ENCODE results near the gene ZSCAN31.

Gene ZSCAN31

DNA sequence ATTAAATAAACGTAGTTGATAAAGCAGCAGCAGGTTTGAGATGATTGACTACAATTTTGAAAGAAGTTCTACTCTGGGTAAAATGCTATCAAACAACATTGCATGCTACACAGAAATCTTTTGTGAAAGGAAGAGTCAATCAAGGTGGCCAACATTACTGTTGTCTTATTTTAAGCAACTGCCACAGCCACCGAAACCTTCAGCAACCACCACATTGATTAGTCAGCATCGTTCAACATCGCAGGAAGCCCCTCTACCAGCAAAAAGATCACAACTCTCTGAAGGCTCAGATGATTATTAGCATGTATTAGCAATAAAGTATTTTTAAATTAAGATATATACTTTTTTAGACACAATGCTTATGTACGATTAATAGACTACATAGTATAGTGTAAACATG lies 40.6 kb downstream of the ZSCAN31 start:
- TF ChIP-seq, protein P1, sequence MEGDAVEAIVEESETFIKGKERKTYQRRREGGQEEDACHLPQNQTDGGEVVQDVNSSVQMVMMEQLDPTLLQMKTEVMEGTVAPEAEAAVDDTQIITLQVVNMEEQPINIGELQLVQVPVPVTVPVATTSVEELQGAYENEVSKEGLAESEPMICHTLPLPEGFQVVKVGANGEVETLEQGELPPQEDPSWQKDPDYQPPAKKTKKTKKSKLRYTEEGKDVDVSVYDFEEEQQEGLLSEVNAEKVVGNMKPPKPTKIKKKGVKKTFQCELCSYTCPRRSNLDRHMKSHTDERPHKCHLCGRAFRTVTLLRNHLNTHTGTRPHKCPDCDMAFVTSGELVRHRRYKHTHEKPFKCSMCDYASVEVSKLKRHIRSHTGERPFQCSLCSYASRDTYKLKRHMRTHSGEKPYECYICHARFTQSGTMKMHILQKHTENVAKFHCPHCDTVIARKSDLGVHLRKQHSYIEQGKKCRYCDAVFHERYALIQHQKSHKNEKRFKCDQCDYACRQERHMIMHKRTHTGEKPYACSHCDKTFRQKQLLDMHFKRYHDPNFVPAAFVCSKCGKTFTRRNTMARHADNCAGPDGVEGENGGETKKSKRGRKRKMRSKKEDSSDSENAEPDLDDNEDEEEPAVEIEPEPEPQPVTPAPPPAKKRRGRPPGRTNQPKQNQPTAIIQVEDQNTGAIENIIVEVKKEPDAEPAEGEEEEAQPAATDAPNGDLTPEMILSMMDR (IDR thresholded peaks at IDR 0.05) = no peak

DNA sequence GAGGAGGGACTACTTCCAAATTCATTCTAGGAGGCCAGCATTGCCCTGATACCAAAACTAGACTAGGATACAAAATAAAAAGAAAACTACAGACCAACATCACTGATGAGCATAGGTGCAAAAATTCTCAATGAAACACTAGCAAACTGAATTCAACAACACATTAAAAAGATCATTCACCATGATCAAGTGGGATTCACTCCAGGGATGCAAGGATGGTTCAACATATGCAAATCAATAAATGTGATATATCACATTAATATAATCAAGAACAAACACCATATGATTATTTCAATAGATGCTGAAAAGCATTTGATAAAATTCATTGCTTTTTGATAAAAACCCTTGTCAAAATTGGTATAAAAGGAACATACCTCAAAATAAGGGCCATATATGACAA lies 44.4 kb downstream of the ZSCAN31 start:
- TF ChIP-seq, protein P1 (IDR thresholded peaks at IDR 0.05) = no peak

DNA sequence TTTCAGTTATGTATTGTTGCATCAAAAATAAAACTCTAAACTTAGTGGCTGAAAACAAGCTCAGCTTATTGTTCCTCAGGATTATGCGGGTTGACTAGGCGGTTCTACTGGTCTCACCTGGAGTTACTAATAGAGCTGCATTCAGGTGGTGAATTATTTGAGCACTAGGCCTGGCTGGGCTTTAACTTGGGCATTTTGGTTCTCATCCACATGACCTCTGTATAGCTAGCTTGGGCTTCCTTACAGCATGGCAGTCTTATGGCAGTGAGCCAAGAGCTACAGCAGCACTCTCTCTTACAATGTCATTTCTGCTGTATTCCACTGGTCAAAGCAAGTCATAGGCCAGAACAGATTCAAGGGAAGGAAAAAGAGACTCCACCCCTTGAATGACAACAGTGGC lies 53.0 kb downstream of the ZSCAN31 start:
- TF ChIP-seq, protein P1 (IDR thresholded peaks at IDR 0.05) = no peak

DNA sequence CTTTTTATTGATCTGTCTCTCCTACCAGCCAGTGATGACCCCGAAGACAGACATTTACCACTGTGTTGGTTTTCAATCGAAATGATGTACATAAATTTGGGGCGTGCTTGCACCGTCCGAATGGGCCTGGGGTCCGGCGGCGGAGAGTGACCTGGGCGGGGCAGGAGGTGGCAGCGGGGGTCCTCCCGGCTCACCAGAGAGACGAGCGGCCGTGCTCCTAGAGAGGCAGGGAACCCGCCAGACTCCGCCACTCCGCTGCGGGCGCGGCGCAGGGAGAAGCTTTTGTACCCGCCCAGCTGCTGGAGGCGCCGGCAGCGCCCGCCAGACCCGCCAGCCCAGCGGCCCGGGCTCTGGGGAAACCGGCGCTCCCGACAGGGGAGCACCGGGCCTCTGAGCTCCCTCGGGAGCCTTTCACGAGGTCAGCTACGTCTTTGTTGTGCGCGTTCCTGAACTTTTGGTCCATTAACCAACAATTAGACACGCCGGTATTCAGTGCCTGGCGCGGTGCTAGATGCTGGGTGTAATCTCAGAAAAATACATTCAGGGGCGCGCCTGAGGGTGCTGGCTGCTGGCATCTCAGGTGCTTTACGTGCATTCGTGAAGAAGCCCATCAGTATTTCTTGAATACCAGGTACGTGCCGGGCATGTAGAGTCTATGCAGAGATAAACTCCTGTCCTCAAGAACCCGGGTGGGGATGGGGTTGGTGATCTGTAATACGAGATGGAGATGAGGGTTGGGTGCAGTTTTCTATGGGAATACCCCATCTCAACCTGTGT lies 54.5 kb downstream of the ZSCAN31 start, which contains the start of gene PGBD1:
PGBD1 (plus strand) TSS at position 285 of the 777 bp plus-strand sequence. CDS start 2,242 bp downstream, outside the sequence.
- TF ChIP-seq, protein P1 (IDR thresholded peaks at IDR 0.05) = no peak

DNA sequence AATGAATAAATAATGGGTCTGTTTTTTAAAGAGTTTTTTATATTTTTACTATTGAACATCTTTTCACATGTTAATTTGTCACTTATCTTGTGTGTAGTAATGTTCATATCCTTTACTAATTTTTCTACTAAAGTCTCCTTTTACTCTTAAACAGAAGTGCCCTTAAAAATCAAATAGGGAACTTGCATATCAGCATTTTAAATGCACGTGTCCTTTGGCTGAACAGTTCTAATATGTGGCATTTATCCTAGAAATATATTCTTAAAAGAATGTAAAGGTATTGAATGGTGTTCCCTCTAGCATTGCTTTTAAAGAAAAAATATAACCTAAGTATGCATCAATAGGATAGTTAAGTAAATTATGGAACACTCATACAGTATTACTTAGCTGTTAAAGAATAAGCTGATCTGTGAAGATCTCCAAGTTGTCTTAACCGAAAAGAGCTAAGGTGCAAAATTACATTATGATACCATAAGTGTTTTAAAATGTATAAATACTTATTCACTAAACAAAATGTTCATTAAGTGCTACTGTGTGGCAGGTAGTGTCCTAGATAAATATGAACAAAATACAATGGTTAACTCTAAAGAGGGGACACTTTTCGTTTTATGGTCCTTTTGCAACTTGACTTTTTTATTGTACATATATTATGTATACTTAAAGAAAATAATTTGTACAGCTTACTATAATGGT lies 55.2 kb downstream of the ZSCAN31 start:
- TF ChIP-seq, protein P1 (IDR thresholded peaks at IDR 0.05) = no peak

DNA sequence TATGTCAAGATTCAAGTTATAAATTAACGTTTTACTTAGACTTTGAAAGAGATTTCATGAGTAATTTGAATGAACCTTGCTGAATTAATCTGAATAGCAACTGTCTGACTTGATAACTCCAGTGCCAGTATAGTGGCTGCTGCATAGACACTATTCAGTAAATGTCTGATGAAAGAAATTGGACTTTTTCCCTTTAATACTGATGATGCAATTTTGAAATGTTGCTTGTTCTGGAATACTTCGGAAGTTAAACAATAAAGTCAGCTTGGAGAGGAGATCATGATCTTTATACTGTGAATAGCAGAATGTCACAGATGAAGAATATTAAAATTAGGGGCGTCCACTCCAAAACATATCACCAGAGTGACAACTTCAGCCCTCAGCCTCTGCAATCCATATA lies 58.2 kb downstream of the ZSCAN31 start:
- TF ChIP-seq, protein P1 (IDR thresholded peaks at IDR 0.05) = no peak

DNA sequence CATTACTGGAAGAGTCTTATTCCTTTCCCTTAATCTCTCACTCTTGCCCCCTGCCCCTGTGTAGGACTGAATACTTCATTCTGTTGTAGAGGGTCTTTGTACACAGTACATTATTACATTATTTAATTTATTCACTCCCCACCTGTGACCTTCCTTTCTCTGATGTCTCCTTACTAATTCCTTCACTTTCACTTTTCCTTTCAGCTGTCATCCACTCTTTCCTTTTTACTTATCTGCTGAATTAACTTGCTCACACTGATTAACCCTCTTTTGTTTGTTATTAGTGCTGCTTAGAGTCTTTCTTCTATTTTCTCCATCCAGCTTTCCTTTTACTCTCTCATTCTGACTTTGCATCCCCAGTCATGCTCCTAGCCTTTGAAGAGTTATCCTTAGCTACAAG lies 61.1 kb downstream of the ZSCAN31 start:
- TF ChIP-seq, protein P1 (IDR thresholded peaks at IDR 0.05) = no peak
